Thyroid gland (tissue), 4 donors: ENCODE measurements around the gene TDRD7. TPM values are rescaled to one million over a fixed set of nuclear protein-coding genes. Genes with fewer than 3 reads are reported as not detected.

Source experiments
- DNase-seq, 2 donors: peaks; one replicate each; pipeline ENCODE4 v3.0.0-alpha.2; 2019
- H3K27ac ChIP-seq, 3 donors: fragments of 200-600 bp; sonication (generic); 1 replicate in 2 of 3; 2 replicates in 1 of 3; pipeline ENCODE4 v1.5.1; 2016 to 2019; ENCODE audit warnings: mild to moderate bottlenecking in 1 of 3, moderate library complexity in 1 of 3
- H3K27me3 ChIP-seq: fragments of 200-600 bp; sonication (generic); one replicate; pipeline ENCODE4 v1.5.1; 2019
- H3K36me3 ChIP-seq, 2 donors: fragments of 200-600 bp; sonication (generic); one replicate each; pipeline ENCODE4 v1.5.1; 2016 to 2019
- H3K4me1 ChIP-seq, 2 donors: fragments of 200-600 bp; sonication (generic); one replicate each; pipeline ENCODE4 v1.5.1; 2017 to 2019
- H3K4me3 ChIP-seq, 3 donors: fragments of 200-600 bp; sonication (generic); replicated peaks in 1 of 3; 1 replicate in 2 of 3; 2 replicates in 1 of 3; pipeline ENCODE4 v1.5.1; 2016; ENCODE audit warnings: mild to moderate bottlenecking in 1 of 3
- H3K9me3 ChIP-seq: fragments of 200-600 bp; sonication (generic); one replicate; pipeline ENCODE4 v1.5.1; 2017
- POLR2A ChIP-seq, 2 donors: fragments of 450-650 bp; IDR thresholded peaks; one replicate each; pipeline ENCODE4 v1.6.1; 2017; ENCODE audit warnings: antibody characterized with exemption in 2 of 2, mild to moderate bottlenecking in 2 of 2, moderate library complexity in 1 of 2
- WGBS, 2 donors: methylation state at CpG; one replicate each; pipeline ENCODE4 v1.1.5; 2017; 5-methylcytosine and 5-hydroxymethylcytosine counted together
- intact Hi-C: fragments of 100-400 bp; cut with DNase I; formaldehyde crosslinking; loops from one replicate; pipeline ENCODE4 v1.15.1; 2023
- total RNA-seq, 4 donors: library from RNA; depleted of rRNA; stranded (reverse); fragments of >200 nt; gene quantifications; one replicate each; pipeline ENCODE4 v1.2.3, GENCODE V29; 2016
- TF ChIP-seq, protein P1 (sequence below), 6 experiments: fragments of 200-600 bp in 3 of 6; fragments of 450-650 bp in 3 of 6; sonication (generic) in 3 of 6; IDR thresholded peaks; one replicate each; pipeline ENCODE4 v1.5.1; 2016 to 2019; ENCODE audit warnings: antibody characterized with exemption in 6 of 6, mild to moderate bottlenecking in 2 of 6, inconsistent platforms in 1 of 6, moderate library complexity in 1 of 6

TDRD7 gene
- total RNA-seq, 4 donors from 2014 or later = 9.9 to 12.8 (median 11.4) TPM

DNA sequence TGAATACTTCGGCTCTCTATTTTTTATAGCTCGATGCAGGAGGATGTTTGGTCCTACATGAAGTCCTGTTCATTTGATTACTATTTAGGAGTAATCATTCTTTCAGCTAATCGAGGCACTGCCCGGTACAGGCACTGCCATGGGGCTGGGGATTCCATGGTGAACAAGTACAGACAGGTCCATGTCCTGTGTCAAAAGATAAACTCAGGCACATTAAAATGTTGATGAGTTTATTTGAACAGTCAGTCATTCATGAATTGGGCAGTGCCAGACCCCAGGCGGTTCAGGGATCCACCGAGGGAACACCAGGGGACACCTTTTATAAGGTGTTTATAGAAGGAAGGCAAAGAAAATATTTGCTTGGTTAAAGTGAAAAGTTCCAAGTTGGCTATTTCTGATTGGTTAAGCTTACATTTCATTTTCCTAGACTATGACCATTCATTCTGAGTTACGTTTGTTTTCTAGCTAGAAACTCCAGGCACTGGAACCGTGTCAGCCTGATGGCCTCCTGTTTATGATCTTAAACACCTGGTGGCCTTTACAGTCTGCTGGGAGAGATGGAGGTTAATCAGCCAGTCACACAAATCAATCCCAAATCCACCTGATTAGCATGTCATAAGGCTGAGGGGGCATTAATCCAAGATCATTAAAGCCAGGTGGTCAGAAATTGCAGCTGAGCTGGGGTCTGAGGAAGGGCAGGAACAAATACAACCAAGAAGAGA lies 47.0 kb upstream of the TDRD7 start:
- no peak for TF ChIP-seq POLR2A (IDR thresholded peaks at IDR 0.05)
- TF ChIP-seq, protein P1, sequence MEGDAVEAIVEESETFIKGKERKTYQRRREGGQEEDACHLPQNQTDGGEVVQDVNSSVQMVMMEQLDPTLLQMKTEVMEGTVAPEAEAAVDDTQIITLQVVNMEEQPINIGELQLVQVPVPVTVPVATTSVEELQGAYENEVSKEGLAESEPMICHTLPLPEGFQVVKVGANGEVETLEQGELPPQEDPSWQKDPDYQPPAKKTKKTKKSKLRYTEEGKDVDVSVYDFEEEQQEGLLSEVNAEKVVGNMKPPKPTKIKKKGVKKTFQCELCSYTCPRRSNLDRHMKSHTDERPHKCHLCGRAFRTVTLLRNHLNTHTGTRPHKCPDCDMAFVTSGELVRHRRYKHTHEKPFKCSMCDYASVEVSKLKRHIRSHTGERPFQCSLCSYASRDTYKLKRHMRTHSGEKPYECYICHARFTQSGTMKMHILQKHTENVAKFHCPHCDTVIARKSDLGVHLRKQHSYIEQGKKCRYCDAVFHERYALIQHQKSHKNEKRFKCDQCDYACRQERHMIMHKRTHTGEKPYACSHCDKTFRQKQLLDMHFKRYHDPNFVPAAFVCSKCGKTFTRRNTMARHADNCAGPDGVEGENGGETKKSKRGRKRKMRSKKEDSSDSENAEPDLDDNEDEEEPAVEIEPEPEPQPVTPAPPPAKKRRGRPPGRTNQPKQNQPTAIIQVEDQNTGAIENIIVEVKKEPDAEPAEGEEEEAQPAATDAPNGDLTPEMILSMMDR (IDR thresholded peaks at IDR 0.05) = no peak
- 84 to 93% methylated on average over 8 of the region's 8 CpGs for WGBS, 2 donors
- H3K36me3 ChIP-seq = no peaks in the 10 kb centered on the region

DNA sequence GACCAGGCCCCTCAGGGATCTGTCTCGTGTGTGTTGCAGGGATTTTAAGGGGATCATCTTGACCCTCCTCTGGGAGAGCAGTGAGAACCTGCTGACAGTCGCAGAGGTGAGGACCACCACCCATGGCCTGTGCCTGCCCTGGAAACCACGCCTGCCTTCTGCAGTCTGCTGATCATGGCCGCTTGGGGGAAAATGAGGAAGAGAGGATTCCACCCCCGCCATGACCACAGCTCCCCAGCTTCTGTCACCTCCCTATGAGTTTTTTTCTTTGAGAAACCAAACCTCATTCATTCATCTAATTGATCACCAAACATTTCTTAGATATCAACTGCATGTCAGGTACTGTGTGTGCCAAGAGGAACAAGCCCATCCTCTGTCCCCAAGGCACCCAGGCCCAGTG lies 46.3 kb upstream of the TDRD7 start:
- Histone ChIP-seq H3K27ac (no peak overlapping the region), H3K9me3 (no peaks in the 10 kb centered on the region), H3K36me3 (no peaks in the 10 kb centered on the region), H3K4me1 (no peaks in the 10 kb centered on the region), H3K27me3 (no peaks in the 10 kb centered on the region), H3K4me3 (no peak overlapping the region)
- TF ChIP-seq, protein P1 (IDR thresholded peaks at IDR 0.05) = no peak
- TF ChIP-seq POLR2A (IDR thresholded peaks at IDR 0.05) = no peak
- DNase-seq = no peak
- intact Hi-C loops = no loop called here
- WGBS, 2 donors = 72 to 89% methylated on average over 4 to 5 of the region's 5 CpGs

More for the DNA sequence above, 47.0 kb upstream of the TDRD7 start:
- Histone ChIP-seq H3K9me3 (no peaks in the 10 kb centered on the region), H3K27ac (no peak overlapping the region), H3K27me3 (no peaks in the 10 kb centered on the region), H3K4me3 (no peak overlapping the region), H3K4me1 (peaks cover 0 to under 1% of the 10 kb centered on the region in 2 donors)
- no peak for DNase-seq
- intact Hi-C loops = no loop called here

DNA sequence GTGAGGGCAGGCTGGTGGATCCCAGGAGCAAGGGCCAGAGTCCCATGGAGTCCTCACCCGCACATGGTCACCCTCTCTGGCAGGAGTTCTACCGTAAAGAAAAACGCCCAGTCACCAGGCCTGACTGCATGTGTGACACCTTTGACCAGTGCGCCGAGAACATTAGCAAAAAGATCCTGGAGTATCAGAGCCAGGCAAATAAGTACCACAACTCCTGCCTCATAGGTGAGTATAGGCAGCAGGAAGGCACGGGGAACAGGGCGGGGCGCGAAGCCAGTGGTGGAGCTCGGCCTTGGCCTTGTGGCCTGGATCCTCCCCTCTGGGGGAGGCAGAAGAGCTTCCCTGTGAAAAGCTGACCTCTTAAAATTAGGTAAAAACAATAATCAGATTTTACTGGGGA lies 45.4 kb upstream of the TDRD7 start:
- Histone ChIP-seq H3K27me3 (no peaks in the 10 kb centered on the region), H3K36me3 (no peaks in the 10 kb centered on the region), H3K4me1 (no peaks in the 10 kb centered on the region), H3K27ac (no peak overlapping the region), H3K9me3 (no peaks in the 10 kb centered on the region), H3K4me3 (no peak overlapping the region)
- intact Hi-C loops = no loop called here
- DNase-seq = no peak
- WGBS, 2 donors = 97 to 99% methylated on average over 10 of the region's 10 CpGs
- no peak for TF ChIP-seq POLR2A (IDR thresholded peaks at IDR 0.05)
- TF ChIP-seq, protein P1 (IDR thresholded peaks at IDR 0.05) = no peak

DNA sequence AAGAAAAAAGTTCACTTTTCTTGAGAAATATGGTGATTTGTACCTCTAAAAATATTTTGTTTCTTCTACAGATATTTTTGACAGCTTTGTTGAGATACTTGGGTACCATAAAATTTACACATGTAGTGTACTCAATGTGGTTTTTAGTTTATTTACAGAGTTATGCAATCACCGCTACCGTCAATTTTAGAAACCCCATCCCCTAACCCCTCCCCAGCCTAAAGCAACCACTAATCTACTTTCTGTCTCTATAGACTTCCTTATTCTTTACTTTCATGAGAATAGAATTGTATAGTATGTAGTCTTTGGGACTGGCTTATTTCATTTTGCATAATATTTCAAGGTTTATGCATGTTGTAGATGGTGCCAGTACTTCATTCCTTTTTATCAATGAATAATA lies 45.0 kb upstream of the TDRD7 start:
- 90 to 93% methylated on average over 2 of the region's 2 CpGs for WGBS, 2 donors
- no peaks in the 10 kb centered on the region for H3K36me3 ChIP-seq
- intact Hi-C loops = no loop called here
- H3K27me3 ChIP-seq = no peaks in the 10 kb centered on the region
- no peak for DNase-seq
- H3K4me3 ChIP-seq = no peak overlapping the region
- H3K9me3 ChIP-seq = no peaks in the 10 kb centered on the region
- no peaks in the 10 kb centered on the region for H3K4me1 ChIP-seq
- TF ChIP-seq, protein P1 (IDR thresholded peaks at IDR 0.05) = no peak
- TF ChIP-seq POLR2A (IDR thresholded peaks at IDR 0.05) = no peak
- H3K27ac ChIP-seq = no peak overlapping the region

DNA sequence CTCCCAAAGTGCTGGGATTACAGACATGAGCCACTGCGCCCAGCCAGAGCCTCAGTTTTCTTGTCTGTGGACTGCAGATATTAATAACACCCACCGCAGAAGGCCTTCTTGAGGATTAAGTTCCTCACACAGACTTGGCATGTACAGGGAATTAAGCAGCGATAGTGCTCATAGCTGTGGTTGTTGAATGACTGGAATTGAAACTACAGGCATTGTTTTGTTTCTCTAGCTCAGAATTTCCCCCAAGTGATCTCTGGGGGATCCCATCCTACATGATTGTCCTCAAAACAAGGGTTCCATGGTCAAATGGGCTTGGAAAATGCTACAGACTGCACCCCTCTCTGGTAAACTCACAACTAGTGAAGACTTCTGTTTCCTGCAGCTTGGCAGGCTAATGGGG lies 44.2 kb upstream of the TDRD7 start:
- 97 to 100% methylated on average over 3 of the region's 3 CpGs for WGBS, 2 donors
- Histone ChIP-seq H3K9me3 (no peaks in the 10 kb centered on the region), H3K27me3 (no peaks in the 10 kb centered on the region), H3K4me1 (no peaks in the 10 kb centered on the region), H3K27ac (no peak overlapping the region), H3K36me3 (no peaks in the 10 kb centered on the region), H3K4me3 (no peak overlapping the region)
- no peak for TF ChIP-seq POLR2A (IDR thresholded peaks at IDR 0.05)
- TF ChIP-seq, protein P1 (IDR thresholded peaks at IDR 0.05) = no peak
- intact Hi-C loops = no loop called here
- DNase-seq = no peak
